GM18499 (cell line): ENCODE results near the gene PRKAR2B.

Experiments
- ATAC-seq: cut with Tn5 transposase; IDR thresholded peaks from one replicate; pipeline ENCODE4 v1.9.1; 2021; ENCODE audit warnings: moderate number of reproducible peaks; ENCODE audit not compliant: insufficient read depth, unreplicated experiment

PRKAR2B gene

GRCh38 chr7:107044347-107045194 lies at the start of gene PRKAR2B:
Gene PRKAR2B, plus strand, starts transcription at chr7:107044705. Its CDS starts 203 bp downstream, at chr7:107044908.
- ATAC-seq = no peak

GRCh38 chr7:106994833-106995232 lies 49.7 kb upstream of the PRKAR2B start:
- ATAC-seq = no peak

GRCh38 chr7:106997487-106998271 lies 46.8 kb upstream of the PRKAR2B start:
- ATAC-seq = no peak

GRCh38 chr7:106999023-106999422 lies 45.5 kb upstream of the PRKAR2B start:
- no peak for ATAC-seq

GRCh38 chr7:107001490-107001889 lies 43.0 kb upstream of the PRKAR2B start:
- no peak for ATAC-seq

- no peak for ATAC-seq
These were observed 42.4 kb upstream of the PRKAR2B start for GRCh38 chr7:107002126-107002525.

- ATAC-seq = no peak
These were observed 41.9 kb upstream of the PRKAR2B start for GRCh38 chr7:107002529-107002998.

GRCh38 chr7:107007007-107007891 lies 37.3 kb upstream of the PRKAR2B start:
- ATAC-seq = no peak

GRCh38 chr7:107007892-107008287 lies 36.6 kb upstream of the PRKAR2B start:
- ATAC-seq = no peak

- ATAC-seq = no peak
These were observed 34.7 kb upstream of the PRKAR2B start for GRCh38 chr7:107009846-107010203.

- no peak for ATAC-seq
These were observed 31.8 kb upstream of the PRKAR2B start for GRCh38 chr7:107012691-107013090.

- ATAC-seq = no peak
These were observed 30.0 kb upstream of the PRKAR2B start for GRCh38 chr7:107014387-107015023.

GRCh38 chr7:107016312-107016711 lies 28.2 kb upstream of the PRKAR2B start:
- no peak for ATAC-seq

GRCh38 chr7:107017965-107018719 lies 26.4 kb upstream of the PRKAR2B start:
- ATAC-seq = no peak

GRCh38 chr7:107020400-107020799 lies 24.1 kb upstream of the PRKAR2B start:
- ATAC-seq = no peak

- no peak for ATAC-seq
These were observed 22.9 kb upstream of the PRKAR2B start for GRCh38 chr7:107021600-107021999.

GRCh38 chr7:107023522-107024151 lies 20.9 kb upstream of the PRKAR2B start:
- ATAC-seq = no peak

- no peak for ATAC-seq
These were observed 19.6 kb upstream of the PRKAR2B start for GRCh38 chr7:107024906-107025305.
